ENCODE data around the gene FN1. TPM values are rescaled to one million over a fixed set of nuclear protein-coding genes. Genes with fewer than 3 reads are reported as not detected.

FN1 gene
- total RNA-seq, 1 experiment from 2014 or later: 11.1 TPM

- intact Hi-C loops (cut with micrococcal nuclease): no loop called here
- H3K36me3 ChIP-seq (ENCODE audit: control insufficient read depth in 1 of 2, insufficient read depth in 2 of 2, low read length in 2 of 2): no peaks in the 10 kb centered on the region
- H3K9me2 ChIP-seq (ENCODE audit: insufficient read depth): no peaks in the 10 kb centered on the region
- DNase-seq (ENCODE audit: low read depth, low spot score) (no peak), ATAC-seq (no peak)
- no peak overlapping the region for H3K4me3 ChIP-seq (replicated peaks in 1 of 2; ENCODE audit: low read depth in 1 of 2, low read length in 2 of 2)
- no peak overlapping the region for H3K9ac ChIP-seq (ENCODE audit: low read length)
- H3K79me2 ChIP-seq (ENCODE audit: insufficient read depth, low read length): no peaks in the 10 kb centered on the region
- ChIA-PET RAD21 (ENCODE audit: low non-redundant PET in 1 of 2, low total read pairs in 2 of 2, uncharacterized antibody in 2 of 2, unreplicated experiment in 2 of 2) (no interaction called here), POLR2A (no interaction called here), CTCF (interaction anchor here (0.7 kb wide), 1 partner anchor 9 kb away, joined by 3 read pairs; no protein-coding TSS in a partner anchor)
- H3K27ac ChIP-seq (ENCODE audit: low read depth, low read length): no peak overlapping the region
- H3K27me3 ChIP-seq (ENCODE audit: insufficient read depth, low read length): peaks cover 8% of the 10 kb centered on the region; the same call in 1 of the 2 replicates
- TF ChIP-seq SIN3A (IDR thresholded peaks at IDR 0.05; ENCODE audit: low read depth) (no peak), ATF3 (IDR thresholded peaks at IDR 0.05) (no peak), SRF (IDR thresholded peaks at IDR 0.05; ENCODE audit: low read depth) (no peak), YY1 (IDR thresholded peaks at IDR 0.05; ENCODE audit: extremely low read depth, insufficient replicate concordance, low read depth, low read length) (no peak), FOSL1 (IDR thresholded peaks at IDR 0.05; ENCODE audit: low read depth) (no peak), EGR1 (IDR thresholded peaks at IDR 0.05; ENCODE audit: low read depth) (no peak), REST (IDR thresholded peaks at IDR 0.05; ENCODE audit: low read depth) (no peak), POLR2A (IDR thresholded peaks at IDR 0.05; ENCODE audit: borderline replicate concordance, extremely low read depth, insufficient read depth, insufficient read length) (no peak), ELF1 (IDR thresholded peaks at IDR 0.05; ENCODE audit: borderline replicate concordance, low read depth) (no peak), CEBPB (IDR thresholded peaks at IDR 0.05; ENCODE audit: low read depth) (no peak), RAD21 (IDR thresholded peaks at IDR 0.05; ENCODE audit: low read depth) (no peak)
- no peaks in the 10 kb centered on the region for H4K20me1 ChIP-seq (ENCODE audit: insufficient read depth)
- H3K9me3 ChIP-seq (ENCODE audit: control insufficient read depth in 1 of 2, insufficient read depth in 1 of 2, low read depth in 1 of 2, low read length in 2 of 2): no peaks in the 10 kb centered on the region
- H2AFZ ChIP-seq (ENCODE audit: low read depth, low read length, poor library complexity, severe bottlenecking): no peak overlapping the region
- no peak overlapping the region for H3K4me2 ChIP-seq (ENCODE audit: low read length)
- BruUV-seq (replicated peaks): no TSS peak
- peaks cover 15 to 30% of the 10 kb centered on the region in 2 experiments for H3K4me1 ChIP-seq (ENCODE audit: control insufficient read depth in 1 of 2, insufficient read depth in 2 of 2, low read length in 2 of 2)
These were observed 28.8 kb downstream of the FN1 start for GRCh38 chr2:215407061-215407460.
